AG09309 (cell line): Measurements from ENCODE around the gene WNT9A.

Experiments
- DNase-seq: peaks from one replicate; pipeline ENCODE4 v3.0.0-alpha.2; 2010; ENCODE audit warnings: low read depth
- H3K4me3 ChIP-seq: 2 replicates; pipeline ENCODE4 v1.5.1; 2011; ENCODE audit warnings: mild to moderate bottlenecking, low read depth, low read length, moderate library complexity; ENCODE audit not compliant: control insufficient read depth
- CTCF ChIP-seq: IDR thresholded peaks from 2 replicates; pipeline ENCODE4 v1.5.1; 2011; ENCODE audit warnings: mild to moderate bottlenecking, low read depth, low read length, inconsistent platforms; ENCODE audit not compliant: insufficient read depth, control insufficient read depth; ENCODE audit errors: missing control alignments

The WNT9A gene

DNA sequence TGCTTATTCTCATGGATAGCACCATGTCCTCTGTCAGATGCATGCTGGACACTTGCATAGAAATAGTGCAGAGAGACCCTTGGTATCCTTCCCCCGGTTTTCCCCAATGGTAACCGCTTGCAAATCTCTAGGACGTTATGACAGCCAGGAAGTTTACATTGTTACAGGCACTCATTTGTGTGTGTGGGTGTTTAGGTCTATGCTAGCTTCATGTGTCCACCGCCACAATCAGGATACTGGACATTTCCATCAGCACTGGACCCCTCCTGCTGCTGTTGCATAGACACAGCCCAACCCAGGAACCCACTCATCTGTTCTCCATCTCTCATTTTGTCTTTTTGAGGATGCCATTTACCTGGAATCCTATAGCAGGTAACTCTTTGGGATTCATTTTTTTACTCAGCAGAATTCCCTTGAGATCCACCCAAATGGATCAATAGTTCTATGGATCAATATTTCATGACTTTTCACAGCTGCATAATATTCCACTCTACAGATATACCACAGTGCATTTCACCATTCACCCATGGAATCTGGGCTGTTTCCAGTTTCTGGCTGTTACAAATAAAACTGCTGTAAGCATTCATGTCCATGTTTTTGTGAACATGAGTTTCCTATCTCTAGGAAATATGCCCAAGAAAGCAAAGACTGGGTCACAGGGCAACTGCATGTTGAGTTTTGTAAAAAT, 6.6 kb upstream of the WNT9A start:
- H3K4me3 ChIP-seq = no peak overlapping the region
- no peak for DNase-seq
- no peak for TF ChIP-seq CTCF

- no peak overlapping the region for H3K4me3 ChIP-seq
- no peak for TF ChIP-seq CTCF
- no peak for DNase-seq
Measured at GRCh38 chr1:227953022-227953412, 5.3 kb upstream of the WNT9A start.

DNA sequence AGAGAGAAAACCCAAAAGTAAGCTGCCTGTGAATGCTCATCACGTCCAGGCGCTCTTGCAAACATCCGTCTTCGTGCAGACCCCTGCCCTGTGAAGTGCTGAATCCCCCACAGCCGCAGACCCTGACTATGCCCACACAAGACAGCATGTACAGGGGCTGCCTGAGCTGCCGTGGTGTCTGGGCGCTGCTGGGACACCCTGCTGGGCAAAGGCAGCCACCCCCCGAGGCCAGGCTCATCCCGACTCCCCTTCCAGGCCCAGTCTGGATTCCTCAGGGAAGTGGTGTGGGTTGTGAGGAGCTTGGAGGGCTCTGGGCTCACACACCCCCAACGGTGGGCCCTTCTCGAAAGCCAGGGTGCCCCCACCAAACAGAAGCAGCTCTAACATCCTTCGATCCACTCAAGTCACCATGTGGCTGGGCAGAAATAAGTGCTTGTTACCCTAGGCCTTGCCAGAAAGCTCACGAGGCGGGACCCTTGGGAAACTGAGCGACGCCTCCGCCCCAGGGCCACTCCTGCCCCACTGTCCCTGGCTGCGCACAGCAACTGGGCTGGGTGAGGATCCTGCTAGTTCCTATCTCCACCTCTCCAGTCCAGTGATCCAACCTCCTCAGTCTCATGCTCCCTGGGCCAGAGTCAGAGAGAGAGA, 4.8 kb upstream of the WNT9A start:
- H3K4me3 ChIP-seq = no peak overlapping the region
- no peak for DNase-seq
- TF ChIP-seq CTCF = no peak

GRCh38 chr1:227951624-227952373, 4.1 kb upstream of the WNT9A start:
- DNase-seq = no peak
- H3K4me3 ChIP-seq = no peak overlapping the region
- TF ChIP-seq CTCF = no peak

- DNase-seq = no peak
- no peak overlapping the region for H3K4me3 ChIP-seq
- TF ChIP-seq CTCF = no peak
Measured at GRCh38 chr1:227950735-227951346, 3.1 kb upstream of the WNT9A start.

- no peak for DNase-seq
- H3K4me3 ChIP-seq = no peak overlapping the region
- no peak for TF ChIP-seq CTCF
Measured at GRCh38 chr1:227949954-227950734, 2.4 kb upstream of the WNT9A start.
